HEK293 (cell line): ENCODE results near the gene MMP24OS.

Source experiments
- CTCF ChIA-PET: fragments of 350-600 bp; formaldehyde crosslinking; extraction: SDS; loops from one replicate; lab custom pipeline; 2021; ENCODE audit warnings: antibody characterized with exemption; lab: Yijun Ruan, JAX
- POLR2A ChIA-PET: fragments of 300-600 bp; formaldehyde crosslinking; extraction: SDS; loops from one replicate; lab custom pipeline; 2020; ENCODE audit warnings: antibody characterized with exemption, inconsistent platforms; lab: Yijun Ruan, JAX
- H3K27ac ChIP-seq: fragments of 200-500 bp; sonication (Bioruptor generic); 2 replicates; pipeline ENCODE4 v1.5.1; 2014; ENCODE audit warnings: low read depth, low read length, control low read depth, inconsistent platforms; ENCODE audit errors: extremely low read depth
- H3K36me3 ChIP-seq, 2 experiments: fragments of 200-500 bp in 1 of 2; sonication (Bioruptor generic) in 1 of 2; 1 replicate in 1 of 2; 2 replicates in 1 of 2; pipeline ENCODE4 v1.5.1; 2014 to 2017; ENCODE audit warnings: inconsistent platforms in 2 of 2, low read length in 2 of 2; ENCODE audit not compliant: control insufficient read depth in 2 of 2, insufficient read depth in 1 of 2
- H3K4me1 ChIP-seq: fragments of 200-500 bp; sonication (Bioruptor generic); 2 replicates; pipeline ENCODE4 v1.5.1; 2014; ENCODE audit warnings: mild to moderate bottlenecking, low read length, inconsistent platforms; ENCODE audit not compliant: control insufficient read depth, insufficient read depth
- H3K4me3 ChIP-seq: 2 replicates; pipeline ENCODE4 v1.5.1; 2011; ENCODE audit warnings: low read depth, mild to moderate bottlenecking, control low read depth, low read length, moderate library complexity
- H3K9me3 ChIP-seq: fragments of 200-500 bp; sonication (Bioruptor generic); 2 replicates; pipeline ENCODE4 v1.5.1; 2014; ENCODE audit warnings: low read depth, low read length, inconsistent platforms; ENCODE audit not compliant: control insufficient read depth, insufficient read depth
- GLI4 ChIP-seq: fragments of 450-650 bp; formaldehyde crosslinking; IDR thresholded peaks from 2 replicates; pipeline ENCODE4 v1.5.1; 2016; ENCODE audit warnings: missing biosample characterization, missing genetic modification characterization
- MEIS1 ChIP-seq: sonication (generic); formaldehyde crosslinking; IDR thresholded peaks from 2 replicates; pipeline ENCODE4 v1.8.1; 2022; ENCODE audit warnings: missing genetic modification reagents, mild to moderate bottlenecking, borderline replicate concordance
- SETDB1 ChIP-seq: IDR thresholded peaks from one replicate; pipeline ENCODE4 v1.6.1; 2017; ENCODE audit warnings: mild to moderate bottlenecking, low read length, moderate library complexity, mixed read lengths; ENCODE audit not compliant: insufficient read length
- TRIM28 ChIP-seq: IDR thresholded peaks from 2 replicates; pipeline ENCODE4 v1.6.1; 2011; ENCODE audit warnings: low read length, control low read depth, borderline replicate concordance
- ZFP3 ChIP-seq: fragments of 450-650 bp; formaldehyde crosslinking; IDR thresholded peaks from 2 replicates; pipeline ENCODE4 v1.5.1; 2016; ENCODE audit warnings: low read depth, missing biosample characterization, missing genetic modification characterization
- ZNF18 ChIP-seq: fragments of 450-650 bp; formaldehyde crosslinking; IDR thresholded peaks from 2 replicates; pipeline ENCODE4 v1.5.1; 2016; ENCODE audit warnings: missing biosample characterization, missing genetic modification characterization
- ZNF202 ChIP-seq: fragments of 450-650 bp; formaldehyde crosslinking; IDR thresholded peaks from 2 replicates; pipeline ENCODE4 v1.5.1; 2016; ENCODE audit warnings: missing biosample characterization, missing genetic modification characterization, borderline replicate concordance
- ZNF548 ChIP-seq: fragments of 450-650 bp; formaldehyde crosslinking; IDR thresholded peaks from 2 replicates; pipeline ENCODE4 v1.5.1; 2016; ENCODE audit warnings: missing biosample characterization, missing genetic modification characterization
- ZNF558 ChIP-seq: fragments of 450-650 bp; formaldehyde crosslinking; IDR thresholded peaks from 2 replicates; pipeline ENCODE4 v1.5.1; 2016; ENCODE audit warnings: missing biosample characterization, missing genetic modification characterization
- ZNF580 ChIP-seq: fragments of 450-650 bp; formaldehyde crosslinking; IDR thresholded peaks from 2 replicates; pipeline ENCODE4 v1.5.1; 2016; ENCODE audit warnings: missing biosample characterization, missing genetic modification characterization
- ZNF585B ChIP-seq: fragments of 450-650 bp; formaldehyde crosslinking; IDR thresholded peaks from 2 replicates; pipeline ENCODE4 v1.5.1; 2016; ENCODE audit warnings: missing biosample characterization, missing genetic modification characterization
- ZNF654 ChIP-seq: fragments of 450-650 bp; formaldehyde crosslinking; IDR thresholded peaks from 2 replicates; pipeline ENCODE4 v1.5.1; 2016; ENCODE audit warnings: low read depth, missing biosample characterization, missing genetic modification characterization
- ZNF701 ChIP-seq: fragments of 450-650 bp; formaldehyde crosslinking; IDR thresholded peaks from 2 replicates; pipeline ENCODE4 v1.5.1; 2016; ENCODE audit warnings: missing biosample characterization, missing genetic modification characterization
- ZNF707 ChIP-seq: fragments of 450-650 bp; formaldehyde crosslinking; IDR thresholded peaks from 2 replicates; pipeline ENCODE4 v1.5.1; 2016; ENCODE audit warnings: missing biosample characterization, missing genetic modification characterization
- TF ChIP-seq, protein P1 (sequence below): fragments of 450-650 bp; formaldehyde crosslinking; IDR thresholded peaks from 2 replicates; pipeline ENCODE4 v1.5.1; 2017; ENCODE audit warnings: missing biosample characterization, missing genetic modification characterization
- TF ChIP-seq, protein P2 (sequence below): fragments of 450-650 bp; formaldehyde crosslinking; IDR thresholded peaks from 2 replicates; pipeline ENCODE4 v1.5.1; 2016; ENCODE audit warnings: missing biosample characterization, missing genetic modification characterization
- TF ChIP-seq, protein P3 (sequence below): fragments of 450-650 bp; formaldehyde crosslinking; IDR thresholded peaks from 2 replicates; pipeline ENCODE4 v1.5.1; 2016; ENCODE audit warnings: missing biosample characterization, missing genetic modification characterization, borderline replicate concordance

MMP24OS gene

DNA sequence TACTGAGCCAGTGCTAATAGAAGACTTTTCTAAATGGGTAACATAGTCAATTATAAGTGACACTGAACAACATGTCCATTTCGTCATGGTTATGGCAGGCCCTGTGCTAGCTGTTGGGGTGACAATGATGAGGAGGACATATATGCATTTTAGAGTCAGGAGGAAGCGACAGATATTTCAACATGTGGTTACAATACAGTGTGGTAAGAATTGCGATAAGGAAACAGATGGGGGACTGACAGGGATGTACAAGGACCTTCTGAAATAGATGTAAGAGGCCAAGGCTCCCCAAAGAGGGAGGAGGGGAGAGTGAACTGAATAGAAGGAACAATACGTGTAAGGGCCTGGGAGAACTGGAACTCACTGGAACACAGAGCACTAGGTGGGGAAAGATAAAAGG is 39.8 kb downstream of the MMP24OS start:
- Histone ChIP-seq H3K9me3 (no peaks in the 10 kb centered on the region), H3K27ac (no peak overlapping the region), H3K36me3 (no peaks in the 10 kb centered on the region), H3K4me3 (no peak overlapping the region)
- POLR2A ChIA-PET, result no interaction called here
- TF ChIP-seq, protein P1, sequence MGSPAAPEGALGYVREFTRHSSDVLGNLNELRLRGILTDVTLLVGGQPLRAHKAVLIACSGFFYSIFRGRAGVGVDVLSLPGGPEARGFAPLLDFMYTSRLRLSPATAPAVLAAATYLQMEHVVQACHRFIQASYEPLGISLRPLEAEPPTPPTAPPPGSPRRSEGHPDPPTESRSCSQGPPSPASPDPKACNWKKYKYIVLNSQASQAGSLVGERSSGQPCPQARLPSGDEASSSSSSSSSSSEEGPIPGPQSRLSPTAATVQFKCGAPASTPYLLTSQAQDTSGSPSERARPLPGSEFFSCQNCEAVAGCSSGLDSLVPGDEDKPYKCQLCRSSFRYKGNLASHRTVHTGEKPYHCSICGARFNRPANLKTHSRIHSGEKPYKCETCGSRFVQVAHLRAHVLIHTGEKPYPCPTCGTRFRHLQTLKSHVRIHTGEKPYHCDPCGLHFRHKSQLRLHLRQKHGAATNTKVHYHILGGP, result no peak
- TF ChIP-seq ZNF585B, result no peak
- no peak for TF ChIP-seq ZNF18
- TF ChIP-seq, all 188 proteins: peak for 0
- H3K4me1 ChIP-seq, result no peaks in the 10 kb centered on the region
- CTCF ChIA-PET, result no interaction called here

DNA sequence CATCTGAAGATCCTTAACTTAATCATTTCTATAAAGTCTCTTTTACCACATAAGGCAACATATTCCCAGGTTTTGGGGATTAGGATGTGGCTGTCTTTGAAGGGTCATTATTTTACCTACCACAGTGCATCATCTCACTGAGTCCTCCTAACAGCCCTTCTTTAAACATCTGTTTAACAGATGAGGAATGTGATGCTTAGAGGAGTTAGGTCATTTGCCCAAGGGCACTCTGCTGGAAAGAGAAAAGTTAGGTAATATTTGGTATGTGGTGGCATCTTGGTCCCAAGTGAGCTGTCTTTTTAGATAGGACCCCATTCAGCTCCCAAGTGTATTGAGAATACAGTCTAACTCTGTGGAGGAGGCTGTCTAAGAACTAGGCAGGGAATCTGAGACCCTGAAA is 40.4 kb downstream of the MMP24OS start:
- ChIA-PET POLR2A (no interaction called here), CTCF (no interaction called here)
- Histone ChIP-seq H3K36me3 (no peaks in the 10 kb centered on the region), H3K4me1 (no peaks in the 10 kb centered on the region), H3K9me3 (no peaks in the 10 kb centered on the region), H3K27ac (no peak overlapping the region), H3K4me3 (no peak overlapping the region)
- TF ChIP-seq ZNF548, result no peak
- no peak for TF ChIP-seq MEIS1 (CRISPR knock-in tag)
- TF ChIP-seq ZNF701 (tag by site-specific recombination), result no peak
- TF ChIP-seq ZNF654 (tag by site-specific recombination), result no peak
- TF ChIP-seq, protein P2, sequence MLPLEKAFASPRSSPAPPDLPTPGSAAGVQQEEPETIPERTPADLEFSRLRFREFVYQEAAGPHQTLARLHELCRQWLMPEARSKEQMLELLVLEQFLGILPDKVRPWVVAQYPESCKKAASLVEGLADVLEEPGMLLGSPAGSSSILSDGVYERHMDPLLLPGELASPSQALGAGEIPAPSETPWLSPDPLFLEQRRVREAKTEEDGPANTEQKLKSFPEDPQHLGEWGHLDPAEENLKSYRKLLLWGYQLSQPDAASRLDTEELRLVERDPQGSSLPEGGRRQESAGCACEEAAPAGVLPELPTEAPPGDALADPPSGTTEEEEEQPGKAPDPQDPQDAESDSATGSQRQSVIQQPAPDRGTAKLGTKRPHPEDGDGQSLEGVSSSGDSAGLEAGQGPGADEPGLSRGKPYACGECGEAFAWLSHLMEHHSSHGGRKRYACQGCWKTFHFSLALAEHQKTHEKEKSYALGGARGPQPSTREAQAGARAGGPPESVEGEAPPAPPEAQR (tag by site-specific recombination), result no peak

DNA sequence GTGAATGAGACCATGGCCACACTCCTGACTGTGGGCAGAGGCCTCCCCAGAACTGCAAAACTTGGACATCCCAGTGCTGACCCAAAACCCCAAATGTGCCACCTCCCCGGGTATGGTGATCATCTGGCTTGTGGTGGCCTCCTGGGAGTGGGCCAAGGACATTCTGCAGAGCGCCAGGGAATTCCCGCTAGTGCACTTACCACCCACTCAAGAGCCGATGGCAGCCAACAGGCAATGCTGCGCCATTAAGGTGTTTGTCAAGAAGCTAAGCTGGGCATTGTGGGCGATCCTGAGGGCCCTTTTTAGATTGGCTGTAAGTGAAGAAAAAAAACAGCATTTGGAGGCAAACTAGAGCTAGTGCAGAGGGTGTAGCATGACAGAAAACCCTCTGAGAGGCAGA is 42.0 kb downstream of the MMP24OS start:
- no peak overlapping the region for H3K4me3 ChIP-seq
- H3K27ac ChIP-seq, result no peak overlapping the region
- no peaks in the 10 kb centered on the region for H3K9me3 ChIP-seq
- no peaks in the 10 kb centered on the region for H3K36me3 ChIP-seq
- no peaks in the 10 kb centered on the region for H3K4me1 ChIP-seq
- CTCF ChIA-PET, result no interaction called here
- TF ChIP-seq ZNF558 (no peak), ZNF707 (tag by site-specific recombination) (no peak), SETDB1 (no peak), TRIM28 (no peak), ZNF580 (no peak), ZFP3 (tag by site-specific recombination) (no peak), GLI4 (tag by site-specific recombination) (no peak), ZNF202 (tag by site-specific recombination) (no peak)
- TF ChIP-seq, protein P3, sequence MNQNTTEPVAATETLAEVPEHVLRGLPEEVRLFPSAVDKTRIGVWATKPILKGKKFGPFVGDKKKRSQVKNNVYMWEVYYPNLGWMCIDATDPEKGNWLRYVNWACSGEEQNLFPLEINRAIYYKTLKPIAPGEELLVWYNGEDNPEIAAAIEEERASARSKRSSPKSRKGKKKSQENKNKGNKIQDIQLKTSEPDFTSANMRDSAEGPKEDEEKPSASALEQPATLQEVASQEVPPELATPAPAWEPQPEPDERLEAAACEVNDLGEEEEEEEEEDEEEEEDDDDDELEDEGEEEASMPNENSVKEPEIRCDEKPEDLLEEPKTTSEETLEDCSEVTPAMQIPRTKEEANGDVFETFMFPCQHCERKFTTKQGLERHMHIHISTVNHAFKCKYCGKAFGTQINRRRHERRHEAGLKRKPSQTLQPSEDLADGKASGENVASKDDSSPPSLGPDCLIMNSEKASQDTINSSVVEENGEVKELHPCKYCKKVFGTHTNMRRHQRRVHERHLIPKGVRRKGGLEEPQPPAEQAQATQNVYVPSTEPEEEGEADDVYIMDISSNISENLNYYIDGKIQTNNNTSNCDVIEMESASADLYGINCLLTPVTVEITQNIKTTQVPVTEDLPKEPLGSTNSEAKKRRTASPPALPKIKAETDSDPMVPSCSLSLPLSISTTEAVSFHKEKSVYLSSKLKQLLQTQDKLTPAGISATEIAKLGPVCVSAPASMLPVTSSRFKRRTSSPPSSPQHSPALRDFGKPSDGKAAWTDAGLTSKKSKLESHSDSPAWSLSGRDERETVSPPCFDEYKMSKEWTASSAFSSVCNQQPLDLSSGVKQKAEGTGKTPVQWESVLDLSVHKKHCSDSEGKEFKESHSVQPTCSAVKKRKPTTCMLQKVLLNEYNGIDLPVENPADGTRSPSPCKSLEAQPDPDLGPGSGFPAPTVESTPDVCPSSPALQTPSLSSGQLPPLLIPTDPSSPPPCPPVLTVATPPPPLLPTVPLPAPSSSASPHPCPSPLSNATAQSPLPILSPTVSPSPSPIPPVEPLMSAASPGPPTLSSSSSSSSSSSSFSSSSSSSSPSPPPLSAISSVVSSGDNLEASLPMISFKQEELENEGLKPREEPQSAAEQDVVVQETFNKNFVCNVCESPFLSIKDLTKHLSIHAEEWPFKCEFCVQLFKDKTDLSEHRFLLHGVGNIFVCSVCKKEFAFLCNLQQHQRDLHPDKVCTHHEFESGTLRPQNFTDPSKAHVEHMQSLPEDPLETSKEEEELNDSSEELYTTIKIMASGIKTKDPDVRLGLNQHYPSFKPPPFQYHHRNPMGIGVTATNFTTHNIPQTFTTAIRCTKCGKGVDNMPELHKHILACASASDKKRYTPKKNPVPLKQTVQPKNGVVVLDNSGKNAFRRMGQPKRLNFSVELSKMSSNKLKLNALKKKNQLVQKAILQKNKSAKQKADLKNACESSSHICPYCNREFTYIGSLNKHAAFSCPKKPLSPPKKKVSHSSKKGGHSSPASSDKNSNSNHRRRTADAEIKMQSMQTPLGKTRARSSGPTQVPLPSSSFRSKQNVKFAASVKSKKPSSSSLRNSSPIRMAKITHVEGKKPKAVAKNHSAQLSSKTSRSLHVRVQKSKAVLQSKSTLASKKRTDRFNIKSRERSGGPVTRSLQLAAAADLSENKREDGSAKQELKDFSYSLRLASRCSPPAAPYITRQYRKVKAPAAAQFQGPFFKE, result no peak
- POLR2A ChIA-PET, result no interaction called here
